T-helper 1 cell treated with Interleukin-12 subunit alpha and Interleukin-12 subunit beta and Interleukin-4 antibody, amounts not matched to agents 30 μg/mL and 1 μg/mL, for 36 hours (primary cell): ENCODE measurements around the gene NRROS.
A peak's percentile ranks its signal among the peaks of the same experiment; 100 is the strongest.
"Not testable (repeated sequence)": the region's sequence is repeated elsewhere in the genome, so short reads cannot be mapped to it uniquely, and the experiment has no call there.

Experiments
- H3K27ac Mint-ChIP-seq: one replicate; pipeline ENCODE4 v1.8.0; 2021; ENCODE audit warnings: mild to moderate bottlenecking, mixed read lengths
- H3K27me3 Mint-ChIP-seq: one replicate; pipeline ENCODE4 v1.8.0; 2021; ENCODE audit warnings: low read depth, mixed read lengths
- H3K36me3 Mint-ChIP-seq: one replicate; pipeline ENCODE4 v1.8.0; 2021; ENCODE audit warnings: low read depth, mixed read lengths
- H3K4me1 Mint-ChIP-seq: one replicate; pipeline ENCODE4 v1.8.0; 2021; ENCODE audit warnings: low read depth, mixed read lengths
- H3K4me3 Mint-ChIP-seq: one replicate; pipeline ENCODE4 v1.8.0; 2021; ENCODE audit warnings: mild to moderate bottlenecking, moderate library complexity, mixed read lengths
- H3K9me3 Mint-ChIP-seq: one replicate; pipeline ENCODE4 v1.8.0; 2021; ENCODE audit warnings: mixed read lengths

Gene NRROS

DNA sequence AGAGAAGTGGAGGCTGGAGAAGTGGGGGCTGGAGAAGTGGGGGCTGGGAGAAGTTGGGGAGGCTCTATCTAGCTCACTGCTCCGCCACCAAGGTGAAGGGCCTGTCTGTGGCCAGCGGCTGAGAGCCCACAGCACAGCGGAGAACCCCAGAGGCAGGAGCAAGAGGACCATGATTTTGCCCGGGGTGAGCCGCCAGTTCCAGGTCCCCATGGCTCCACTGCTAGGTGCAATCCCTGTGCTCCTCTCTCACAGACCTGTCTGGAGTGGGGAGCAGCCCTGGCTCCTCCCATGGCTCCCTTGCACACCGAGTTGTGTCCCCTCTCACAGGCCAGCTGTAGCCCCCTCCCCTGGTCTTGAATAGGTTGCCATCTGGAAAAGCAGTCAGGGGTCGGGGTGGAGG is 4.7 kb upstream of the NRROS start:
- Mint-ChIP-seq H3K36me3 (no peaks in the 10 kb centered on the region), H3K27ac (peak overlapping the region; percentile 71), H3K27me3 (no peaks in the 10 kb centered on the region), H3K9me3 (no peaks in the 10 kb centered on the region), H3K4me1 (peaks cover 55% of the 10 kb centered on the region), H3K4me3 (no peak overlapping the region)

DNA sequence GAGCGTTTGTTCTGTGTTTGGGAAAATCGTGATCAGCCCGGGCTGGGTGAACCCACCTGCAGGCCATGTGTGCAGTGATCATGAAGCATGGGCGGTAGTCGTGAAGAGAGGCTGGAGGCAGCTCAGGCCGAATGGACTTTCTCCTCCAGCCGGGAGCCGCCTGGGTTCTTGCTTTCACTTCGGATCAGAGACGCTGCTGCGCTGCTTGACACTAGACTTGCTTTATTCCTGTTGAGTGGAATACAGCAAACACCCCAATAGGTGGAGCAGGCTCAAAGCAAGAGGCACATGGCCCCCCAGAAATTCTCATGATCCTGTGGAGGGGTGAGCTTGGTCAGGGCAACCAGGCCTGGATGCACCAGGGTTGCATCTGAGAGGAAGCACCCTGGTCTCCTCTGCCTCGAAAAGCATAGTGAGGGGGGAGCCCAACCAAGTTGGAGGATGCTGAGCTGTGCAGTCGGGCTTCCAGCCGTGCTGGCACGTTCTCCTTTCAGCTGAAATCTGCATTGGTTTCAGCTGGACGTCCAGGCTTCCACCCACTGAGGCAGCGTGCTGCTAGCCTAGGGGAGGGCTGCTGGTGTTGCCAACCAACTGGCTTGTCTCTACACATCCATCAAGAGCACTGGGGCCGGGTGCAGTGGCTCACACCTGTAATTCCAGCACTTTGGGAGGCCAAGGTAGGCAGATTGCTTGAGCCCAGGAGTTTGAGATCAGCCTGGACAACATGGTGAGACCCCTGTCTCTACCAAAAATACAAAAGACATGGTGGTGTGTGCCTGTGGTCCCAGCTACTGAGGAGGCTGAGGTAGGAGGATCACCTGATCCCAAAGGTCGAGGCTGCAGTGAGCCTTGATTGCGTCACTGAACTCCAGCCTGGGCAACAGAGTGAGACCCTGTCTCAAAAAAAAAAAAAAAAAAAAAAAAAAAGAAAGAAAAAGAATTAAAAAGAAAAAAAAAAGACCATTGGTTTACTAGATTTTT is 2.8 kb upstream of the NRROS start:
- H3K9me3 Mint-ChIP-seq: no peaks in the 10 kb centered on the region
- peak overlapping the region; percentile 49 for H3K27ac Mint-ChIP-seq
- peaks cover 54% of the 10 kb centered on the region for H3K4me1 Mint-ChIP-seq

DNA sequence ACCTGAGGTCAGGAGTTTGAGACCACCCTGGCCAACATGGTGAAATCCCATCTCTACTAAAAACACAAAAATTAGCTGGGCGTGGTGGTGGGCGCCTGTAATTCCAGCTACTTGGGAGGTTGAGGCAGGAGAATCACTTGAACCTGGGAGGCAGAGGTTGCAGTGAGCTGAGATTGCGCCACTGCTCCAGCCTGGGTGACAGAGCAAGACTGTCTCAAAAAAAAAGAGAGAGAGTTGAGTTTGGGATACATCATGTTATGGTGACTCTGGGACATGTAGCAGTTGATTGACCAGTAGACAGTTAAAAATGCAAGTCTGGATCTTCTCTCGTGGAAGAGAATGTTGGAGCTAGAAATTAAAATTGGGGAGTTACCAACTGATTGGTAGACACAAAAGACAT is 1.6 kb upstream of the NRROS start:
- H3K4me3 Mint-ChIP-seq: peak overlapping the region; percentile 51
- not testable (repeated sequence) for H3K27me3 Mint-ChIP-seq, H3K36me3 Mint-ChIP-seq, H3K9me3 Mint-ChIP-seq
- H3K27ac Mint-ChIP-seq: peak overlapping the region; percentile 23
- H3K4me1 Mint-ChIP-seq: peaks cover 56% of the 10 kb centered on the region

More for the DNA sequence above, 2.8 kb upstream of the NRROS start:
- H3K36me3 Mint-ChIP-seq: peaks cover 3% of the 10 kb centered on the region
- H3K27me3 Mint-ChIP-seq: no peaks in the 10 kb centered on the region
- H3K4me3 Mint-ChIP-seq: no peak overlapping the region

DNA sequence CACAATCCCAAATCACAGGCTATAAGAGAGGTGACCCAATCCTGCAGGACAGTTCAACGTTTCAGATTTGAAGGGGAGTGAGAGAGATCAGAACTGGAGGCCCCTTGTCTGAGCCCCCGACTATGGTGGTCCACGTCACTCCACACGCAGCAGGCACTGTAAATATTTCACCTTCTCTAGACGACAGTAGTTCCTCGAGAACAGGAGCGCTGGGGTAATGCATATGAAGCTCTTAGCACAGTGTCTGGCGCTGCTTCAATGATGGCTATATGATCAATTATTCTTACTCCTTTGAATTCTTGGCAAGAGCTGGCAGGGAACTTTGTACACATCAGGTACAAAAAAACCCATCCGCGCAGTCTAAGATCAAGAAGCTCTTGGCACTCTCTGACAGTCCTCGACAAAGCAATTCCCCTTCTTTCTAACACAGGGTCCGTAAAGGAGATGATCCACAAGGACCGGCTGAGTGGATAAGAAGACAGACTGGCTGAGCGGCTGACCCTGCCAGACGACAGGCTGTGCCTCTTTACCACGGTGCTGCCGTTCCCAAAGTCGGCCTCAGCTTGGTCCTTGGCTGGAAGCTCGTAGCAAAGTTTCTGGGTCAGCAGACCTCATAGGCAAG is 522 bp upstream of the NRROS start:
- peaks cover 11% of the 10 kb centered on the region for H3K36me3 Mint-ChIP-seq
- H3K27me3 Mint-ChIP-seq: no peaks in the 10 kb centered on the region
- H3K9me3 Mint-ChIP-seq: no peaks in the 10 kb centered on the region
- H3K4me1 Mint-ChIP-seq: peaks cover 57% of the 10 kb centered on the region
- peak overlapping the region; percentile 88 for H3K27ac Mint-ChIP-seq
- peak overlapping the region; percentile 91 for H3K4me3 Mint-ChIP-seq

DNA sequence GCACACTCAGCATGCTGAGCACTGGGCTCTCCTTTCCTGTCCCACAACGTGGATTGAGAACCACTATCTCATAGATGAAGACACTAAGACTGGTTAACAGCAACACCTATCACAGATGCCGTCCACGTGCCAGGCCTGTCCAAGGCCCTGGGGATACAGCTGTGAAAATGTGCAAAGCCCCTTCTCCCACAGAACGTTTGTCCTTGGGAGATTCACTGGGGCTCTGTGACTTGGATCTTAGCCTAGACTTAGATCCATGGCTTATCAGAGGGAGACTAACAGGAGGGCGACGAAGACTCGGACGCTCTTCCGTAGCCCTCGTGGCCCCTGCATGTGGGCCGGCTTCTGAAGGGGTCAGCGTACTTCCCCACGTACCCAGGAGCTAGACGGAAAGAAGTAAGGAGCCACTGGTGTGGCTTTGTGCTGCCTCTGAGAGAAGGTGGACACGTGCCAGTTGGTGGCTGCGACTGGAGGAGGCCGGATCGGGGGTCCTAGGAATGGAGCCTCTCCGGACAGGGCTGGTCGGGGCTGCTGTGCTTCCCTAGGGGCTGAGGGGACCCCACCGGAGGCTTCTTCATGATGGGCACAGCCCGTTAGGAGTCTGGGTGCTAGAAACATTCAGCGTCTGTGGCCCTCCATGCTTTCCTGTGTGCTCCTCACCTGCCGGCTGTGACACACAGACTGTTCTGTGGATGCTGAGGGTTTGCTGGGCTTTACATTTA is 964 bp downstream of the NRROS start:
- H3K27me3 Mint-ChIP-seq: no peaks in the 10 kb centered on the region
- peak overlapping the region; percentile 91 for H3K4me3 Mint-ChIP-seq
- H3K9me3 Mint-ChIP-seq: no peaks in the 10 kb centered on the region
- H3K27ac Mint-ChIP-seq: peak overlapping the region; percentile 88
- H3K4me1 Mint-ChIP-seq: peaks cover 62% of the 10 kb centered on the region
- peaks cover 21% of the 10 kb centered on the region for H3K36me3 Mint-ChIP-seq

DNA sequence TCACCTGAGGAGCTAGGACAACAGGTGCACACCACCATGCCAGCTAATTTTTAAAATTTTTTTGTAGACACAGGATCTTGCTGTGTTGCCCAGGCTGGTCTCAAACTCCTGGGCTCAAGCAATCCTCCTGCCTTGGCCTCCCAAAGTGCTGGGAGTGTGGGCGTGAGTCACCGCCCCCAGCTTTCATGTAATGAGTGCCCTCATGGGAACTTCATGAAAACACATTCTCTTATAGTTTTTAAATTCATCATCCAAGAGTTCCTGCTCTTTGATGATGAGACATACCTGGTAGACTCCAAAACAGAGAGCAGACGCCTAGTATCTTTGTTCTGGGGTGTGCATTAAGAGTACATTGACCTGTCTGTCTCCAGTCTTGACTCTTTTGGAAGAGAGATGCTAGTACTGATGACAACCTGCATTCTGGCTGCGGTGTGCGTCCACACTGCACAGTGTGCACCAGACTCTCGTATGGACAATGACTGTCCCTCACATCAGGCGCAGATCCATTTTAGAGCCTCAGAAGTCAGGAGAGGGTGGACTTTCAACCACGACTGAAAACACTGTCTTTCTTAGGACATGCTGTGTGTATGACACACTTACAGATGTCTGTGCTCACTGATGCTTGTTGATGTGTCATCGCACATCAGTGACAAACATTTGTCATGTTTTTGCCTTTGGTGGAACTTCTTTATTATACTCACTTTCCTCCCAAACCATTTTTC is 2.0 kb downstream of the NRROS start:
- peak overlapping the region; percentile 91 for H3K4me3 Mint-ChIP-seq
- H3K27me3 Mint-ChIP-seq: no peaks in the 10 kb centered on the region
- H3K36me3 Mint-ChIP-seq: peaks cover 26% of the 10 kb centered on the region
- H3K27ac Mint-ChIP-seq: peak overlapping the region; percentile 88
- H3K9me3 Mint-ChIP-seq: no peaks in the 10 kb centered on the region
- peaks cover 59% of the 10 kb centered on the region for H3K4me1 Mint-ChIP-seq

DNA sequence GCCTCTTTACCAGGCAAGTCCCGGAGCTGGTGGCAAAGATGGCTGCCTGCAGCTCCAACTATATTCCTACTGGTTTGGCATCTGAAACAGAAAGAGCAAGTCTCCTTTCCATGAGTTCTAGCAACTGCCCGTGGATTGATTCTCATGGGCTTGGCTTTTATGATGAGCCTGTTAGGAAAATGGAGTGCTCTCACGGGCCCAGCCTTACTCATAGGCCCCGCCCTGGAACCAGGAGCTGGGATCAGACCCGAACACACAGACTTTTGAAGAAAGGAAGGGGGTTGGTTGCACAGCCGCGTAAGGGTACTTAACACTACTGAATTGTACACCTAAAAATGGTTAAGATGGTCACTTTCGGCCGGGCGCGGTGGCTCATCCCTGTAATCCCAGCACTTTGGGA is 2.9 kb downstream of the NRROS start:
- Mint-ChIP-seq H3K9me3 (no peaks in the 10 kb centered on the region), H3K36me3 (peaks cover 26% of the 10 kb centered on the region), H3K27me3 (no peaks in the 10 kb centered on the region), H3K4me1 (peaks cover 61% of the 10 kb centered on the region), H3K4me3 (peak overlapping the region; percentile 91), H3K27ac (peak overlapping the region; percentile 31)

DNA sequence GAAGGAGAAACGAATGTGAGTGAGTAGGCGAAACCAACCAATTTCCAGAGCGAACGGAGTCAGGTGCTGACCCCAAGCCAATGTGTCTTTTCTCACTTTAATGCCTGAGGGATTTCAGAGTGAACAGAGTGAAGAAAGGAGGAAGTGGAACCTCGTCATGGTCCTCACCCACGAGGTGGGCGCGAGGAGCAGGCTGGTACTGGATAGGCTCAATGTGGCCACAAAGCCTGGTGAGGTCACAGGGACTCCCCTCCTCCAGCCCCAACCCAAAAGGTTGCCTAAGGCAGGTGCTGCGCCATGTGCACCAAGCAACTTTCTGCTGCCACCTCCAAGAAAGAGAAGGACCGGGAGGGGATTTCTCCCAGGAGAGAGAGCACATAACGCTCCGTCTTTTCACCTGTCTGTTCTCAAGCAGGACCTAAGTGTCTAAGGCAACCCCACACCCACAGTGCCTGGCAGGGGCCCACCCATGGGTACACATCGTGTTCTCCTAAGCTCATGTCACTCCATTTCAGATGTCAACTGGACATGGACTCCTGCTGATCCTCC is 3.8 kb downstream of the NRROS start:
- H3K27ac Mint-ChIP-seq: no peak overlapping the region

DNA sequence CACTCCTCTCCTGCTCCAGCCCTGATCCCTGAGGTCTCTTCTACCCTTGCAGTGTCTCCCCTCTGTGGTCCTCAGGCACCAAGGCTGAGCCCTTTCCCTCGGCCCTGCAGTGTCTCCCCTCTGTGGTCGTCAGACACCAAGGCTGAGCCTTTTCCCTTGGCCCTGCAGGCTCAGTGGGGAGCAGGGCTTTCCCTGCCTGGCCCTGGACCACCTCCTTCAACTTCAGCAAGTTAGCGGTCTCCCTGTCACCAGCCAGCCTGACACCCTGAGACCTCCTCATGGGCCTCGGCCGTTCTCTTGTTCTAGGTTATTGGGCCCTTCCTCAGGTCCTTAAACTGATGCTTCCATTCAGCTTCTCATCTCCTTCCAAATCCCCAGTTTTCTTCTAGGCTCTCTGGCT is 4.3 kb downstream of the NRROS start:
- Mint-ChIP-seq H3K27me3 (no peaks in the 10 kb centered on the region), H3K4me3 (peak overlapping the region; percentile 36), H3K9me3 (no peaks in the 10 kb centered on the region), H3K36me3 (peaks cover 27% of the 10 kb centered on the region), H3K27ac (no peak overlapping the region), H3K4me1 (peaks cover 60% of the 10 kb centered on the region)

More for the DNA sequence above, 3.8 kb downstream of the NRROS start:
- Mint-ChIP-seq H3K27me3 (no peaks in the 10 kb centered on the region), H3K4me3 (peak overlapping the region; percentile 36), H3K9me3 (no peaks in the 10 kb centered on the region), H3K36me3 (peaks cover 27% of the 10 kb centered on the region), H3K4me1 (peaks cover 61% of the 10 kb centered on the region)

DNA sequence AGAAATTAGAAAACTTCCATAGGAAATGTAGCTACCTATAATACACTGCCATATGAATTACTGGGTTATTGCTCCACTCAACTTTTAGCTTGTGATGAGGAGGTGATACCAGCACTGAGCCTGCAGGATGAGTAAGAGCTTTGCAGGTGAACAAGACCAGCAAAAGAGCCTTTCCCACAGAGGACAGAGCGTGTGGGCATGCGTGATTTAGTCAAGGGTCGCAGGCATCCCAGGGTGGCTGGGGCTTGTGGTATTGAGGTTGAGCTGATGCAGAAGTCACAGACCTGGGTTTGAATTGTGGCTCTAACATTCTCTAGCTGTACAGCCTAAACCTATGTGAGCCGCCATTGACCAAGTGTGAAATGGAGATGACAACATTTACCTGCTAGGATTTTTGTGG is 5.6 kb downstream of the NRROS start:
- Mint-ChIP-seq H3K4me1 (peaks cover 54% of the 10 kb centered on the region), H3K4me3 (no peak overlapping the region), H3K9me3 (no peaks in the 10 kb centered on the region), H3K27me3 (no peaks in the 10 kb centered on the region), H3K27ac (peak overlapping the region; percentile 11), H3K36me3 (peaks cover 27% of the 10 kb centered on the region)

DNA sequence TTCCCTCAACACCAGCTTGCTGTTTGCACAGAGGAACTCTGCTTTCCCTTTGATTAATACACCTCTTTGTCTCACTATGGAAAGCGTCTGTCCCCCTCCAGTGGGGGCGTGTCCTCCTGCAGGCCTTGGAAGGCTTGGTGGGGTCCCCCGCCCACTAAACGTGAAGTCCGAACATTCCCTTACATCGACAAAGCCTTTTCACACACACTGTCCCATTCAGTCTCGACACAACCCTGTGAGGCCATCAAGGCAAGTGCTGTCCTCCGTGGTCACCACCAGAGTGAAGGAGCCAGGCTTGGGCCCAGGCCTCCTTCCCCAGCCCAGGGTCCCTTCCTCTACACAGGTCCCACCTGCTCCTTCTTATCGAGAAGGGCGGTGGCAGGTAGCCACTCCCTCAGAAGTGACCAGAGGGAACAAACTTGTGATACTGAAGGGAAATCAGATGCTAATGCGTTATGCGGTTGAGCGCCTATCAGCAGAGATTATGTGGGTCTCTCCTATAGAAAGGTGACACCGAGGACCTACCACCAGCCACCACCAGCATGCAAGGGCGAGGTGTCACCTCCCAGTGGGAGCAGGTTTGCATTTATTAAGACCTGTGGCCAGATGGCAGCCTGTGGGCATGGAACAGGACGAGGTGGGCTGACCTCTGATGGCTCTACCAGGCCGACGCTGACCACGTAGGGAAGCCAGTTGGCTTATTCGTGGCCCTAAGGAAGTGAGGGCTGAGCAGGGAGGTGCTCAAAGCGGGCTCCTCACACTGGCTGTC is 6.6 kb downstream of the NRROS start:
- H3K9me3 Mint-ChIP-seq: no peaks in the 10 kb centered on the region
- peaks cover 31% of the 10 kb centered on the region for H3K36me3 Mint-ChIP-seq
- H3K4me1 Mint-ChIP-seq: peaks cover 53% of the 10 kb centered on the region
- no peak overlapping the region for H3K4me3 Mint-ChIP-seq
- H3K27me3 Mint-ChIP-seq: no peaks in the 10 kb centered on the region
- H3K27ac Mint-ChIP-seq: no peak overlapping the region

DNA sequence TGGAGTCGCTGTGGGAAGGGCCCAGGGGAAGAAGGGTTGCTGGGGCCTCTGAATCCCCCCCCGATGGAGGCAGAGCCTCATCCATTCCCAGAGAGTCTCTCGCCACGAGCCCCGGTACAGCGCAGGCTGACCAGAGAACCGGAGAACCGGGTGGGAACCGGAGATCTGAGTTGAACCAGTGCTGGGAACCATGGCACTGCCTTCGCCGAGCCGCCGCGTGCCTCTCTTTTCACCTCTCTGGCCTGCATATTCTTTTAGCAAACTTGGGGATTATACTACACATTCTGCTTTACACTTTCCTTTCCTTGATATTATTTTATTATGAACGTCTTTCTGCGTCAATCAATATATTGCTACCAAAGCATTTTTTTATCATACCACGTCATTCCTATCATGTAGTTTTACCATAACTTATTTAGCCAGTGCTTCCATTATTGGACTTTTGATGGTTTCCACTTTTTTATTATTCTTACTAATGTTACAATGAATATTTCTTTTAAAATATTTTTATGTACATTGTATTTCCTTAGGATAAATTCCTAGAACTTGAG is 7.2 kb downstream of the NRROS start:
- no peaks in the 10 kb centered on the region for H3K9me3 Mint-ChIP-seq
- no peaks in the 10 kb centered on the region for H3K27me3 Mint-ChIP-seq
- no peak overlapping the region for H3K4me3 Mint-ChIP-seq
- H3K4me1 Mint-ChIP-seq: peaks cover 52% of the 10 kb centered on the region
- H3K27ac Mint-ChIP-seq: peak overlapping the region; percentile 52
- H3K36me3 Mint-ChIP-seq: peaks cover 35% of the 10 kb centered on the region

DNA sequence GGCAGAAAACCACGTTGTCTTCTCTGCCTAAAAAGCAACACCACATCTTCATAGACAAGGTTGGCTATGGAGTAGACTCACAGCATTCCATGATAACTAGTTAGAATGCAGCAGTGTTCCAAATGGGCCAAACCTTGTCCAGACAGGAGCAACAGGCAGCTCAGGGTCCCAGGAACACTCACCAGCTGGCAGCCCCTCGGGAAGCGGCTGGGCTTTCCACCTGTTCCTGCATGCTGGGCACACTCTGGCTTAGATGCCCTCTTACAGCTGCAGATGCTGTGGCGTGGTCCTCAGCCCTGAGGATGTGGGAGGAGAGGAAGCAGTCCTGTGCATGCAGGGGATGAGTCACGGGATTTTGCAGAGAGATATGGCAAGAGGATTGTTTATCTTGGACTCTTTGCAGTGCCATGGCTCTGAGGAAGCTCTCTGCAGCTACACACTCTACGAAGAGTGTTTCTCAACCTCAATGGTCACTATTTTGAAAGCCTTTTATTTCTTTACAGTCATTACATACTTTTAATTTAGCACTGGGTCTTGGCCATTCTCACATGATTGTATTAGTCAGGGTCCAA is 11.3 kb downstream of the NRROS start:
- Mint-ChIP-seq H3K27me3 (no peaks in the 10 kb centered on the region), H3K4me3 (no peak overlapping the region), H3K36me3 (peaks cover 27% of the 10 kb centered on the region), H3K9me3 (no peaks in the 10 kb centered on the region), H3K4me1 (peaks cover 32% of the 10 kb centered on the region), H3K27ac (peak overlapping the region; percentile 36)
